WTC11 (cell line): Measurements from ENCODE around the gene MED22. TPM values are rescaled to one million over a fixed set of nuclear protein-coding genes. Genes with fewer than 3 reads are reported as not detected.

ENCODE experiments used
- ATAC-seq: fragments of 200-7000 bp; cut with Tn5 transposase; 2 replicates; pipeline ENCODE4 v1.10.0; 2021; ENCODE audit warnings: mild to moderate bottlenecking, moderate library complexity
- CTCF ChIA-PET: fragments of 300-600 bp; sonication (Branson Sonifier 250); formaldehyde crosslinking; loops from one replicate; lab custom pipeline; 2021; ENCODE audit warnings: antibody characterized with exemption; lab: Charles Lee
- POLR2A ChIA-PET: fragments of 350-600 bp; sonication (Branson Sonifier 250); formaldehyde crosslinking; loops from one replicate; lab custom pipeline; 2021; ENCODE audit warnings: antibody characterized with exemption; lab: Charles Lee
- DNase-seq: peaks from one replicate; pipeline ENCODE4 v3.0.0; 2021; ENCODE audit warnings: low spot score
- H3K27ac Mint-ChIP-seq: 2 replicates; pipeline ENCODE4 v1.8.0; 2021; ENCODE audit warnings: mixed read lengths
- H3K27me3 Mint-ChIP-seq: 2 replicates; pipeline ENCODE4 v1.8.0; 2021; ENCODE audit warnings: low read depth, mild to moderate bottlenecking, moderate library complexity, mixed read lengths
- H3K36me3 Mint-ChIP-seq: 2 replicates; pipeline ENCODE4 v1.8.0; 2021; ENCODE audit warnings: mixed read lengths
- H3K4me1 Mint-ChIP-seq: 2 replicates; pipeline ENCODE4 v1.8.0; 2022; ENCODE audit warnings: mixed read lengths
- H3K4me3 Mint-ChIP-seq: 2 replicates; pipeline ENCODE4 v1.8.0; 2021; ENCODE audit warnings: mild to moderate bottlenecking, moderate library complexity, mixed read lengths
- H3K9me3 Mint-ChIP-seq: 2 replicates; pipeline ENCODE4 v1.8.0; 2021; ENCODE audit warnings: mixed read lengths
- ARID4B ChIP-seq: sonication (generic); formaldehyde crosslinking; IDR thresholded peaks from 2 replicates; pipeline ENCODE4 v1.8.0; 2023; ENCODE audit warnings: missing genetic modification reagents, mild to moderate bottlenecking, borderline replicate concordance
- CDX4 ChIP-seq: fragments of 250-450 bp; sonication (Bioruptor Pico); IDR thresholded peaks from 2 replicates; pipeline ENCODE4 v1.9.0; 2021; ENCODE audit warnings: moderate library complexity, mild to moderate bottlenecking, inconsistent platforms, borderline replicate concordance
- CREB1 ChIP-seq: sonication (generic); formaldehyde crosslinking; IDR thresholded peaks from 2 replicates; pipeline ENCODE4 v1.8.0; 2023; ENCODE audit warnings: mild to moderate bottlenecking, missing genetic modification reagents
- GRHL2 ChIP-seq: fragments of 250-450 bp; sonication (Bioruptor Pico); IDR thresholded peaks from 2 replicates; pipeline ENCODE4 v1.8.0; 2022; ENCODE audit warnings: mild to moderate bottlenecking, moderate library complexity; ENCODE audit not compliant: insufficient replicate concordance, severe bottlenecking
- GTF2I ChIP-seq: fragments of 250-450 bp; sonication (Bioruptor Pico); conservative IDR thresholded peaks from 2 replicates; pipeline ENCODE4 v1.4.0; 2021; ENCODE audit warnings: mild to moderate bottlenecking
- HMGA2 ChIP-seq: fragments of 250-450 bp; sonication (Bioruptor Pico); IDR thresholded peaks from 2 replicates; pipeline ENCODE4 v1.4.0; 2021; ENCODE audit warnings: mild to moderate bottlenecking, moderate library complexity
- IRF1 ChIP-seq: sonication (generic); formaldehyde crosslinking; IDR thresholded peaks from 2 replicates; pipeline ENCODE4 v1.8.0; 2023; ENCODE audit warnings: missing genetic modification reagents
- MYBL2 ChIP-seq: sonication (generic); formaldehyde crosslinking; IDR thresholded peaks from 2 replicates; pipeline ENCODE4 v1.8.1; 2023; ENCODE audit warnings: mild to moderate bottlenecking, moderate library complexity, missing genetic modification reagents
- NFATC4 ChIP-seq: fragments of 250-450 bp; sonication (Bioruptor Pico); IDR thresholded peaks from 2 replicates; pipeline ENCODE4 v1.9.0; 2021; ENCODE audit warnings: mild to moderate bottlenecking
- RORB ChIP-seq: fragments of 250-450 bp; sonication (Bioruptor Pico); IDR thresholded peaks from 2 replicates; pipeline ENCODE4 v1.9.0; 2021; ENCODE audit warnings: mild to moderate bottlenecking
- STAT6 ChIP-seq: sonication (generic); formaldehyde crosslinking; conservative IDR thresholded peaks from 2 replicates; pipeline ENCODE4 v1.8.1; 2023; ENCODE audit warnings: mild to moderate bottlenecking, low read depth, missing genetic modification reagents, moderate library complexity
- TCF7 ChIP-seq: sonication (generic); formaldehyde crosslinking; IDR thresholded peaks from 2 replicates; pipeline ENCODE4 v1.8.0; 2022; ENCODE audit warnings: mild to moderate bottlenecking, low read depth, missing genetic modification reagents, moderate library complexity
- ZBTB21 ChIP-seq: sonication (generic); formaldehyde crosslinking; IDR thresholded peaks from 2 replicates; pipeline ENCODE4 v1.8.1; 2023; ENCODE audit warnings: mild to moderate bottlenecking, missing genetic modification reagents, borderline replicate concordance
- ZNF138 ChIP-seq: sonication (generic); formaldehyde crosslinking; conservative IDR thresholded peaks from 2 replicates; pipeline ENCODE4 v1.8.1; 2022; ENCODE audit warnings: mild to moderate bottlenecking, moderate library complexity, missing genetic modification reagents
- ZNF219 ChIP-seq: sonication (generic); formaldehyde crosslinking; IDR thresholded peaks from 2 replicates; pipeline ENCODE4 v1.8.0; 2023; ENCODE audit warnings: missing genetic modification reagents, mild to moderate bottlenecking, borderline replicate concordance
- ZNF317 ChIP-seq: sonication (generic); formaldehyde crosslinking; IDR thresholded peaks from 2 replicates; pipeline ENCODE4 v1.8.1; 2023; ENCODE audit warnings: low read depth, mild to moderate bottlenecking, moderate library complexity, missing genetic modification reagents, borderline replicate concordance
- total RNA-seq: library from RNA; stranded (reverse); gene quantifications from 3 replicates; pipeline ENCODE4 v1.2.3, GENCODE V29; 2021
- TF ChIP-seq, protein P1 (sequence below): fragments of 250-450 bp; sonication (Bioruptor Pico); IDR thresholded peaks from 2 replicates; pipeline ENCODE4 v1.9.0; 2021; ENCODE audit warnings: mild to moderate bottlenecking
- TF ChIP-seq, protein P2 (sequence below): sonication (generic); formaldehyde crosslinking; IDR thresholded peaks from 2 replicates; pipeline ENCODE4 v1.8.1; 2023; ENCODE audit warnings: mild to moderate bottlenecking, missing genetic modification reagents, moderate library complexity
- TF ChIP-seq, protein P3 (sequence below): sonication (generic); formaldehyde crosslinking; IDR thresholded peaks from 2 replicates; pipeline ENCODE4 v1.8.0; 2022; ENCODE audit warnings: mild to moderate bottlenecking, missing genetic modification reagents

Gene MED22
- total RNA-seq, 1 experiment from 2014 or later = 59.5 TPM

DNA sequence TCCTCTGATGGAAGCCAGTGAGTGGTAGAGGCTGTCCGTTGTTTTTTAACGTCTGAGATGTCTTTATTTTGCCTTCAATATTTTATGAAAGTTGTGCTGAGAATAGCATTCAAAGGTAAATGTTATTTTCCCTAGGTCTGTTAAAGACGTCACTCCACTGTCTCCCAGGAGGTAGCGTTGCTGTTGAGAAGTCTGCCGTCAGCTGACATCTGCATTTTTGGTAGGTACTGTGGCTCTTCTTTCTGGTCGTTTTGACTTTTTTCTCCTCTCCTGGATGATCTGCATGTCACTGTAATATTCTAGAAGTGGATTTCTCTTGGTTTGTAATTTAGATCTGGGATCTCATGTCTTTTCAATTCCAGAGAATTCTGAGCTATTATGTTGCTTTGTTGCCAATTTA, 38.3 kb downstream of the MED22 start:
- ChIA-PET CTCF (interaction anchor here (0.7 to 0.9 kb wide), 2 partner anchors 122 to 687 kb away, joined by 3 read pairs; no protein-coding TSS in a partner anchor), POLR2A (no interaction called here)
- Mint-ChIP-seq H3K4me1 (no peaks in the 10 kb centered on the region), H3K36me3 (peaks cover 8% of the 10 kb centered on the region), H3K9me3 (peaks cover 14% of the 10 kb centered on the region), H3K4me3 (no peak overlapping the region), H3K27ac (no peak overlapping the region), H3K27me3 (peaks cover 15% of the 10 kb centered on the region)
- DNase-seq (no peak), ATAC-seq (no peak)
- no peak for TF ChIP-seq ARID4B (CRISPR knock-in tag)
- no peak for TF ChIP-seq CREB1 (CRISPR knock-in tag)
- peak; percentile 88 for TF ChIP-seq ZNF317
- no peak for TF ChIP-seq ZBTB21 (CRISPR knock-in tag)
- TF ChIP-seq GTF2I (CRISPR knock-in tag) = no peak

DNA sequence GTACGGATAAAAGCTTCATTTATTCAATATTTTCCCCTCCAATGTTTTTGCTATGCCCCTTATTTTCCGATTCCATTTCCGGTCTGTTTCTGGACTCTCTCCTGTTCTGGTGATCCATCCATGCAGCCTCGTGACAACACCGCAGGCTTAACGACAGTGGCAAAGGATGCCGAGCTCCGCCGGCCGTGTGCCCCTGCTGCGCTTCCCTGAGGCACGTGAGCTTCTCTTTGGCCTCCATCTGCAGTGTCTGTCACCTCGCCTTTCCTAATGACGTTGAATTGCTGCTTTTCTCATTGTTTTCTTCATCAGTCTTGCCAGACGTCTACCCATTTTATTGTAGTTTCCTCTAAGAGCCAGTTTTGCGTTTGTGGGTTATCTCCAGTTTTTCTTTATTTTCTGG, 40.6 kb downstream of the MED22 start:
- Mint-ChIP-seq H3K27ac (no peak overlapping the region), H3K27me3 (peaks cover 15% of the 10 kb centered on the region), H3K4me3 (no peak overlapping the region), H3K9me3 (peaks cover 14% of the 10 kb centered on the region), H3K4me1 (no peaks in the 10 kb centered on the region), H3K36me3 (peaks cover 8% of the 10 kb centered on the region)
- ATAC-seq (no peak), DNase-seq (no peak)
- TF ChIP-seq ZBTB21 (CRISPR knock-in tag) = no peak
- no peak for TF ChIP-seq NFATC4 (CRISPR knock-in tag)
- TF ChIP-seq GRHL2 (CRISPR knock-in tag) = no peak
- no peak for TF ChIP-seq HMGA2 (CRISPR knock-in tag)
- TF ChIP-seq, protein P1, sequence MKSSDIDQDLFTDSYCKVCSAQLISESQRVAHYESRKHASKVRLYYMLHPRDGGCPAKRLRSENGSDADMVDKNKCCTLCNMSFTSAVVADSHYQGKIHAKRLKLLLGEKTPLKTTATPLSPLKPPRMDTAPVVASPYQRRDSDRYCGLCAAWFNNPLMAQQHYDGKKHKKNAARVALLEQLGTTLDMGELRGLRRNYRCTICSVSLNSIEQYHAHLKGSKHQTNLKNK = no peak
- TF ChIP-seq IRF1 = no peak
- ChIA-PET POLR2A (no interaction called here), CTCF (interaction anchor here (0.9 to 1.5 kb wide), 3 partner anchors 13 to 121 kb away, joined by 3 to 7 read pairs (median 6); no protein-coding TSS in a partner anchor)

DNA sequence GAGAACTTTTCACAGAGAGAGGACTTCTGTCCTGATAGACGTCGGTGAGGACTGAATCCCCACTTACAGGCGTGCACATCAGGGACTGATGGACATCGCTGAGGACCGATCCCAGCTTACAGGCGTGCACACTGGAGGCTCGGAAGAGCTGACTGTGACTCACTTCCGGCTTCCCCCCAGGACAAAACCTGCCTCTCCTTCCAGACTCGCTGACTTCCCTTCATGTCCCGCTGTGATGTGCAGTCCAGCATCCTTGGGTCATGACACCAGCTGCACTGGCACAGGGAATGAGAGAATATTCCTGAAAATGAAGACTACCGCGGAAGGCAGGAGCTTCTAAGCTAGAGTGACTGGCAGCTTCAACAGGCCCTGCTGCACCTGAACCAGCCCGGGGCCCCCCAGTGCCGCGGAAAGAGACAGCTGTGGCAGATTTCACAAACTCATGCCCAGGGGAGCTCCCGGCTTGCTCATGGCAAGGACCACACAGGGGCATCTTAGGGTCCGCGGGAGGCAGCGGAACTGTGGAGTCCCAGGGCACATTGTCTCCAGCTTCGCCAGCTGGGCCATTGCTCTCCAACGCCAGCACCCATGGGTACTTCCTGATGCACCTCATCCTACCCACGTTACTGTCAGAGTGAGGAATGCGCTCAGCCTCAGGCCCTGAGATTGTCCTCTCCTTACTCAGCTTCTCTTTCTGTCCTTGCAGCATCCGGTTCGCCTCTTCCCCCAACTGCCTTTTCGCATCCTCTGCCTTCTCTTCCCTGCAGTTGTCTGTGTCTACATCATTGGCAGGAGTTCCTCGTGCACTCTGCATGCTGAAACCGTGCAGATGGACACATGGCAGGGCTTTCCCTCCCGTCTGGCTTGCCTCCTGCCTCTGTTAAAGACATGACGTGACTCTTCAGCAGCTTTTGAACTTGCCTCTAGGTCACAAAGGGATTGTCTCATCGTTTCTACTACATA, 41.4 kb downstream of the MED22 start:
- Mint-ChIP-seq H3K9me3 (peaks cover 14% of the 10 kb centered on the region), H3K36me3 (peaks cover 8% of the 10 kb centered on the region), H3K4me1 (no peaks in the 10 kb centered on the region), H3K27ac (no peak overlapping the region), H3K27me3 (peaks cover 15% of the 10 kb centered on the region), H3K4me3 (no peak overlapping the region)
- ChIA-PET POLR2A (no interaction called here), CTCF (interaction anchor here (1.2 to 1.5 kb wide), 3 partner anchors 14 to 120 kb away, joined by 6 to 15 read pairs (median 7); no protein-coding TSS in a partner anchor)
- ATAC-seq (no peak), DNase-seq (no peak)
- TF ChIP-seq RORB (CRISPR knock-in tag) (no peak), ZNF219 (CRISPR knock-in tag) (no peak), CDX4 (CRISPR knock-in tag) (no peak), MYBL2 (no peak), STAT6 (CRISPR knock-in tag) (no peak), TCF7 (CRISPR knock-in tag) (no peak), ZNF138 (CRISPR knock-in tag) (no peak)
- TF ChIP-seq, protein P2, sequence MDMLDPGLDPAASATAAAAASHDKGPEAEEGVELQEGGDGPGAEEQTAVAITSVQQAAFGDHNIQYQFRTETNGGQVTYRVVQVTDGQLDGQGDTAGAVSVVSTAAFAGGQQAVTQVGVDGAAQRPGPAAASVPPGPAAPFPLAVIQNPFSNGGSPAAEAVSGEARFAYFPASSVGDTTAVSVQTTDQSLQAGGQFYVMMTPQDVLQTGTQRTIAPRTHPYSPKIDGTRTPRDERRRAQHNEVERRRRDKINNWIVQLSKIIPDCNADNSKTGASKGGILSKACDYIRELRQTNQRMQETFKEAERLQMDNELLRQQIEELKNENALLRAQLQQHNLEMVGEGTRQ (CRISPR knock-in tag) = no peak
- TF ChIP-seq, protein P3, sequence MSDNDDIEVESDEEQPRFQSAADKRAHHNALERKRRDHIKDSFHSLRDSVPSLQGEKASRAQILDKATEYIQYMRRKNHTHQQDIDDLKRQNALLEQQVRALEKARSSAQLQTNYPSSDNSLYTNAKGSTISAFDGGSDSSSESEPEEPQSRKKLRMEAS (CRISPR knock-in tag) = no peak
- TF ChIP-seq, protein P1 = no peak
